Measurements from ENCODE around the gene RIN3. TPM values are rescaled to one million over a fixed set of nuclear protein-coding genes. Genes with fewer than 3 reads are reported as not detected.

RIN3 gene
- total and polyA plus RNA-seq, 10 of the 15 experiments (the other 5 are each of a cell fraction or from before 2014, with no cell fraction given), result 0.91 to 23.3 (median 6.3) TPM

DNA sequence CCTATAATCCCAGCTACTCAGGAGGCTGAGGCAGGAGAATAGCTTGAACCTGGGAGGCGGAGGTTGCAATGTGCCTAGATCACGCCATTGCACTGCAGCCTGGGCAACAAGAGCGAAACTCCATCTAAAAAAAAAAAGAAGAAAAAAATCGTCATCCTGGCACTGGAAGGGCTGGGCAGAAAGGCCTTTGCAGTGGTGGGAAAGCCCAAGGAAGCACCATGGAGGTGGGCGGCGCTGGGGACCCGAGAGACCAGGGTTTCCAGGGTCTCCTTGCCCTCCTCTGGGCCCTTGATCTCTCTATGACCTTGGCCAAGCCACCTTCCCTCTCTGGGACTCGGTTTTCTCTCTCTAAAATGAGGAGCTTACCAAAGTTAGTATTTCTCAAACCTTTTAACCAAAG, 169.5 kb downstream of the RIN3 start:
- ChIA-PET SMC1A (ENCODE audit: uncharacterized antibody, unreplicated experiment) (interaction anchor here (0.8 to 6.8 kb wide), 8 partner anchors 67 to 331 kb away, joined by 3 to 63 read pairs (median 4); no protein-coding TSS in a partner anchor), CTCF (interaction anchor here (1.0 to 5.8 kb wide), 14 partner anchors 9 to 590 kb away, joined by 3 to 81 read pairs (median 5); no protein-coding TSS in a partner anchor), RAD21 (ENCODE audit: unreplicated experiment) (interaction anchor here (0.7 to 4.6 kb wide), 7 partner anchors 9 to 561 kb away, joined by 3 to 31 read pairs (median 3); partner anchors contain the start of gene CPSF2), POLR2A (no interaction called here)
- H3K9ac ChIP-seq (ENCODE audit: control insufficient read depth, insufficient read depth, low read length), result no peak overlapping the region
- no peak overlapping the region for H3K27ac ChIP-seq (ENCODE audit: control insufficient read depth, insufficient read depth)
- in situ Hi-C loops (cut with MboI), result loop anchor here (25.0 kb wide), 1 partner anchor 546 kb away; no protein-coding TSS in a partner anchor
- TF ChIP-seq NKRF (conservative IDR thresholded peaks at IDR 0.05), result no peak
- TF ChIP-seq MLLT1 (IDR thresholded peaks at IDR 0.05), result no peak
- TF ChIP-seq SMC3 (IDR thresholded peaks at IDR 0.05; ENCODE audit: borderline replicate concordance, low read length), result no peak
- TF ChIP-seq CREB1 (IDR thresholded peaks at IDR 0.05; ENCODE audit: low read depth), result no peak
- TF ChIP-seq EZH2 (IDR thresholded peaks at IDR 0.05; ENCODE audit: borderline replicate concordance, control insufficient read depth, low read depth, low read length), result no peak
- no peak for TF ChIP-seq HDGF (IDR thresholded peaks at IDR 0.05)
- TF ChIP-seq PAX8 (IDR thresholded peaks at IDR 0.05), result no peak
- no peak for TF ChIP-seq WRNIP1 (IDR thresholded peaks at IDR 0.05; ENCODE audit: borderline replicate concordance, low read depth, low read length)
- no peak for TF ChIP-seq NFXL1 (IDR thresholded peaks at IDR 0.05; ENCODE audit: borderline replicate concordance)
- TF ChIP-seq, protein P1, sequence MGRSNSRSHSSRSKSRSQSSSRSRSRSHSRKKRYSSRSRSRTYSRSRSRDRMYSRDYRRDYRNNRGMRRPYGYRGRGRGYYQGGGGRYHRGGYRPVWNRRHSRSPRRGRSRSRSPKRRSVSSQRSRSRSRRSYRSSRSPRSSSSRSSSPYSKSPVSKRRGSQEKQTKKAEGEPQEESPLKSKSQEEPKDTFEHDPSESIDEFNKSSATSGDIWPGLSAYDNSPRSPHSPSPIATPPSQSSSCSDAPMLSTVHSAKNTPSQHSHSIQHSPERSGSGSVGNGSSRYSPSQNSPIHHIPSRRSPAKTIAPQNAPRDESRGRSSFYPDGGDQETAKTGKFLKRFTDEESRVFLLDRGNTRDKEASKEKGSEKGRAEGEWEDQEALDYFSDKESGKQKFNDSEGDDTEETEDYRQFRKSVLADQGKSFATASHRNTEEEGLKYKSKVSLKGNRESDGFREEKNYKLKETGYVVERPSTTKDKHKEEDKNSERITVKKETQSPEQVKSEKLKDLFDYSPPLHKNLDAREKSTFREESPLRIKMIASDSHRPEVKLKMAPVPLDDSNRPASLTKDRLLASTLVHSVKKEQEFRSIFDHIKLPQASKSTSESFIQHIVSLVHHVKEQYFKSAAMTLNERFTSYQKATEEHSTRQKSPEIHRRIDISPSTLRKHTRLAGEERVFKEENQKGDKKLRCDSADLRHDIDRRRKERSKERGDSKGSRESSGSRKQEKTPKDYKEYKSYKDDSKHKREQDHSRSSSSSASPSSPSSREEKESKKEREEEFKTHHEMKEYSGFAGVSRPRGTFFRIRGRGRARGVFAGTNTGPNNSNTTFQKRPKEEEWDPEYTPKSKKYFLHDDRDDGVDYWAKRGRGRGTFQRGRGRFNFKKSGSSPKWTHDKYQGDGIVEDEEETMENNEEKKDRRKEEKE (IDR thresholded peaks at IDR 0.05), result no peak
- TF ChIP-seq NR2C2 (IDR thresholded peaks at IDR 0.05; ENCODE audit: borderline replicate concordance, control insufficient read depth, insufficient read length, low read depth), result no peak
- TF ChIP-seq KLF5 (IDR thresholded peaks at IDR 0.05; ENCODE audit: partially characterized antibody), result no peak
- no peak for TF ChIP-seq SUZ12 (IDR thresholded peaks at IDR 0.05; ENCODE audit: unreplicated experiment)
- no peak for TF ChIP-seq ZNF384 (IDR thresholded peaks at IDR 0.05; ENCODE audit: borderline replicate concordance, low read depth, low read length)
- peaks cover 8% of the 10 kb centered on the region for H3K4me1 ChIP-seq (ENCODE audit: control insufficient read depth, insufficient read depth, low read length)
- no peak overlapping the region for H3K4me3 ChIP-seq
- intact Hi-C loops (cut with micrococcal nuclease; ENCODE audit: unreplicated experiment), result loop anchor here (5.0 to 10.0 kb wide), 2 partner anchors 358 to 546 kb away; partner anchors contain the start of gene SLC24A4
- BruUV-seq (replicated peaks), result no TSS peak
- H3K4me2 ChIP-seq (ENCODE audit: control insufficient read depth, insufficient read depth), result no peak overlapping the region
- no peaks in the 10 kb centered on the region; the same call in 2 of the 3 replicates for H3K9me3 ChIP-seq (replicated peaks; ENCODE audit: control insufficient read depth, insufficient read depth, low read length)
- DNase-seq (ENCODE audit: low read depth, low spot score) (no peak), ATAC-seq (no peak), FAIRE-seq (no peak)
- WGBS (ENCODE audit: insufficient coverage, insufficient replicate concordance, low lambda C conversion rate, missing lambda C conversion rate), result 82% methylated on average over 6 of the region's 8 CpGs
- H3K27me3 ChIP-seq (replicated peaks in 1 of 2; ENCODE audit: control insufficient read depth in 2 of 2, insufficient read depth in 2 of 2, low read length in 1 of 2), result no peaks in the 10 kb centered on the region
- peaks cover 0 to 24% of the 10 kb centered on the region in 2 experiments; a peak in 3 of 4 replicates for H3K36me3 ChIP-seq (ENCODE audit: control insufficient read depth in 2 of 2, insufficient read depth in 2 of 2, low read length in 1 of 2)
- no peaks in the 10 kb centered on the region for H3K79me2 ChIP-seq (ENCODE audit: control insufficient read depth, insufficient read depth, low read length)
- H4K20me1 ChIP-seq (ENCODE audit: control insufficient read depth, insufficient read depth), result no peaks in the 10 kb centered on the region
- H2AFZ ChIP-seq (ENCODE audit: control insufficient read depth, low read depth, low read length), result no peak overlapping the region
